Breast epithelium (tissue), 3 donors: ENCODE measurements around the gene ARL5A.

Source experiments
- CTCF ChIP-seq, 3 donors: fragments of 450-650 bp; IDR thresholded peaks; one replicate each; pipeline ENCODE4 v1.5.1; 2016 to 2017; ENCODE audit warnings: antibody characterized with exemption in 3 of 3, mild to moderate bottlenecking in 3 of 3, moderate library complexity in 3 of 3
- POLR2A ChIP-seq: fragments of 450-650 bp; IDR thresholded peaks from one replicate; pipeline ENCODE4 v1.6.1; 2016; ENCODE audit warnings: antibody characterized with exemption, mild to moderate bottlenecking, moderate library complexity
- POLR2AphosphoS5 ChIP-seq, 3 donors: sonication (generic); formaldehyde crosslinking; IDR thresholded peaks; one replicate each; pipeline ENCODE4 v1.6.1; 2017; ENCODE audit warnings: antibody characterized with exemption in 3 of 3

DNA sequence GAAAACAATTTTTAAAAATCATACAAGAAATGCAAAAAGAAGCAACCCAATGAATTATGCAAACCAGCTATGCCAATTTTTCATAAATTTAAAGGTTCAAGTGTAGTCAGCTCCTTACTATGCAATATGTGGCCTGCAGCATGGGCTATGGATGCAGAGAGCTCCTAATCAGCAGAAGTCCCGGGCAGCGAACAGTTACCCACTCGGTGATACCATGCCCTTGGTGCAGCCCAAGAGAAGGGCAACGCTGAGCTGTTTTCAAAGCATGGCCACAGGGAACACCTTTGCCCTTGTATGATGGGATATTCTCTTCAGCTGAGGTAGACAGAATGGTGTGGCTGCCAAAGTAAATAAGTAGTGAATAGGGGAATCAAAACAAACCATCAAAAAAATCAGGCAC is 17.3 kb upstream of the ARL5A start:
- TF ChIP-seq CTCF (IDR thresholded peaks at IDR 0.05): no peak
- no peak for TF ChIP-seq POLR2A
- no peak for TF ChIP-seq POLR2AphosphoS5 (IDR thresholded peaks at IDR 0.05)
